CD8-positive, alpha-beta memory T cell (primary cell): Measurements from ENCODE around the gene FOXP3. TPM values are rescaled to one million over a fixed set of nuclear protein-coding genes. Genes with fewer than 3 reads are reported as not detected.
A peak's percentile ranks its signal among the peaks of the same experiment; 100 is the strongest.
"Not testable (repeated sequence)": the region's sequence is repeated elsewhere in the genome, so short reads cannot be mapped to it uniquely, and the experiment has no call there.

Experiments used
- CTCF ChIA-PET: fragments of 350-600 bp; sonication (Branson Sonifier 250); formaldehyde crosslinking; loops from one replicate; lab custom pipeline; 2021; ENCODE audit warnings: antibody characterized with exemption; lab: Charles Lee
- POLR2A ChIA-PET: fragments of 350-600 bp; sonication (Branson Sonifier 250); formaldehyde crosslinking; loops from one replicate; lab custom pipeline; 2021; ENCODE audit warnings: antibody characterized with exemption; lab: Charles Lee
- DNase-seq, 5 donors: peaks; one replicate each; pipeline versions ENCODE4 v3.0.0 to v3.0.0-alpha.2; 2020 to 2022; ENCODE audit warnings: mixed read lengths in 1 of 5
- H3K27ac ChIP-seq: one replicate; pipeline ENCODE4 v1.7.0; 2013; ENCODE audit warnings: low read depth, mild to moderate bottlenecking, low read length, moderate library complexity
- H3K27me3 ChIP-seq: 2 replicates; pipeline ENCODE4 v1.7.0; 2013; ENCODE audit warnings: low read length, mild to moderate bottlenecking; ENCODE audit not compliant: insufficient read depth, poor library complexity, severe bottlenecking
- H3K36me3 ChIP-seq: 2 replicates; pipeline ENCODE4 v1.7.0; 2013; ENCODE audit warnings: mild to moderate bottlenecking, low read length, moderate library complexity; ENCODE audit not compliant: insufficient read depth
- H3K4me1 ChIP-seq: 2 replicates; pipeline ENCODE4 v1.7.0; 2013; ENCODE audit warnings: mild to moderate bottlenecking, low read length, moderate library complexity; ENCODE audit not compliant: insufficient read depth
- H3K4me3 ChIP-seq: 2 replicates; pipeline ENCODE4 v1.7.0; 2013; ENCODE audit warnings: mild to moderate bottlenecking, low read length
- H3K9me3 ChIP-seq: 2 replicates; pipeline ENCODE4 v1.7.0; 2013; ENCODE audit warnings: mild to moderate bottlenecking, low read length
- H3K27ac Mint-ChIP-seq, 8 donors: one replicate each; pipeline ENCODE4 v1.8.0; 2020 to 2021; ENCODE audit warnings: mixed read lengths in 8 of 8, mild to moderate bottlenecking in 6 of 8, inconsistent platforms in 3 of 8, moderate library complexity in 3 of 8
- H3K27me3 Mint-ChIP-seq, 2 donors: one replicate each; pipeline ENCODE4 v1.8.0; 2020 to 2021; ENCODE audit warnings: mixed read lengths in 2 of 2, mild to moderate bottlenecking in 1 of 2, moderate library complexity in 1 of 2
- H3K36me3 Mint-ChIP-seq, 3 donors: one replicate each; pipeline ENCODE4 v1.8.0; 2020 to 2021; ENCODE audit warnings: mixed read lengths in 3 of 3, inconsistent platforms in 1 of 3, mild to moderate bottlenecking in 1 of 3
- H3K4me1 Mint-ChIP-seq, 3 donors: one replicate each; pipeline ENCODE4 v1.8.0; 2020 to 2021; ENCODE audit warnings: mixed read lengths in 3 of 3, inconsistent platforms in 1 of 3, mild to moderate bottlenecking in 1 of 3
- H3K4me3 Mint-ChIP-seq, 7 donors: one replicate each; pipeline ENCODE4 v1.8.0; 2020 to 2021; ENCODE audit warnings: mixed read lengths in 7 of 7, mild to moderate bottlenecking in 6 of 7, moderate library complexity in 4 of 7, inconsistent platforms in 2 of 7
- H3K9me3 Mint-ChIP-seq, 5 donors: one replicate each; pipeline ENCODE4 v1.8.0; 2020 to 2022; ENCODE audit warnings: mixed read lengths in 5 of 5, mild to moderate bottlenecking in 3 of 5, moderate library complexity in 2 of 5, inconsistent platforms in 1 of 5
- polyA plus RNA-seq: library from polyadenylated mRNA; unstranded; fragments of 300-500 nt; fragmentation: Illumina TruSeq; gene quantifications from one replicate; pipeline ENCODE4 v1.2.3, GENCODE V29; 2021
- total RNA-seq, 2 experiments: library from RNA; stranded (reverse); gene quantifications; one replicate each; pipeline ENCODE4 v1.2.3, GENCODE V29; 2021

Gene FOXP3
- total RNA-seq = 10 to 100 TPM; 10.5 to 11.2 TPM
- 1.6 TPM for polyA plus RNA-seq

GRCh38 chrX:49264460-49264859, at the start of gene FOXP3:
TSS of gene FOXP3 (minus strand) at chrX:49264710. CDS start at chrX:49258505, 6,205 bp downstream.
- Histone ChIP-seq H3K27me3 (no peaks in the 10 kb centered on the region), H3K27ac (no peak within 1 kb of the TSS), H3K4me1 (peaks cover 6% of the 10 kb centered on the region), H3K9me3 (no peaks in the 10 kb centered on the region), H3K4me3 (no peak within 1 kb of the TSS), H3K36me3 (no peaks in the 10 kb centered on the region)
- Mint-ChIP-seq H3K27ac (peak within 1 kb of the TSS in 7 of 8 donors; percentile 10 to 90 (median 58)), H3K36me3 (peaks cover 0 to 2% (median 0%) of the 10 kb centered on the region in 3 donors), H3K27me3 (peaks cover 0 to 4% of the 10 kb centered on the region in 2 donors), H3K9me3 (no peaks in the 10 kb centered on the region), H3K4me1 (peaks cover 18 to 49% (median 28%) of the 10 kb centered on the region in 3 donors), H3K4me3 (peak within 1 kb of the TSS in 6 of 7 donors; percentile 18 to 80 (median 55))
- ChIA-PET CTCF (no interaction called here), POLR2A (no interaction called here)
- DNase-seq = no peak

GRCh38 chrX:49312176-49312575, 47.7 kb upstream of the FOXP3 start:
- H3K9me3 ChIP-seq = no peaks in the 10 kb centered on the region
- peaks cover 0 to 6% (median 0%) of the 10 kb centered on the region in 3 donors for H3K36me3 Mint-ChIP-seq
- no peak overlapping the region for H3K27ac Mint-ChIP-seq
- ChIA-PET POLR2A (no interaction called here), CTCF (no interaction called here)
- no peaks in the 10 kb centered on the region for H3K9me3 Mint-ChIP-seq
- no peak for DNase-seq
- H3K27ac ChIP-seq = no peak overlapping the region
- no peak overlapping the region for H3K4me3 Mint-ChIP-seq
- no peak overlapping the region for H3K4me3 ChIP-seq
- H3K4me1 Mint-ChIP-seq = peaks cover 21 to 23% (median 22%) of the 10 kb centered on the region in 3 donors
- H3K27me3 Mint-ChIP-seq = peaks cover 0 to 4% of the 10 kb centered on the region in 2 donors
- peaks cover 16% of the 10 kb centered on the region for H3K4me1 ChIP-seq
- no peaks in the 10 kb centered on the region for H3K27me3 ChIP-seq
- H3K36me3 ChIP-seq = no peaks in the 10 kb centered on the region

- DNase-seq = no peak
- Histone ChIP-seq H3K9me3 (no peaks in the 10 kb centered on the region), H3K27ac (no peak overlapping the region), H3K4me1 (peaks cover 16% of the 10 kb centered on the region), H3K27me3 (no peaks in the 10 kb centered on the region), H3K4me3 (no peak overlapping the region), H3K36me3 (no peaks in the 10 kb centered on the region)
- POLR2A ChIA-PET = interaction anchor here (0.6 to 1.7 kb wide), 4 partner anchors 10 to 308 kb away, joined by 3 to 6 read pairs (median 4); partner anchors contain the start of gene GRIPAP1
- peaks cover 0 to 6% of the 10 kb centered on the region in 2 donors for H3K27me3 Mint-ChIP-seq
- H3K4me1 Mint-ChIP-seq = peaks cover 21 to 23% (median 22%) of the 10 kb centered on the region in 3 donors
- H3K36me3 Mint-ChIP-seq = peaks cover 0 to 6% (median 0%) of the 10 kb centered on the region in 3 donors
- CTCF ChIA-PET = no interaction called here
- H3K27ac Mint-ChIP-seq = peak overlapping the region in 3 of 8 donors; percentile 84 to 97 (median 86)
- H3K9me3 Mint-ChIP-seq = no peaks in the 10 kb centered on the region
- peak overlapping the region in 4 of 7 donors; percentile 23 to 88 (median 63) for H3K4me3 Mint-ChIP-seq
These were observed 45.9 kb upstream of the FOXP3 start for GRCh38 chrX:49310371-49310770.

GRCh38 chrX:49309401-49309981, 45.0 kb upstream of the FOXP3 start:
- peak overlapping the region; percentile 67 for H3K4me3 ChIP-seq
- peak overlapping the region; percentile 76 to 97 (median 86) for H3K27ac Mint-ChIP-seq
- H3K9me3 Mint-ChIP-seq = no peaks in the 10 kb centered on the region
- H3K27me3 ChIP-seq = no peaks in the 10 kb centered on the region
- peak overlapping the region; percentile 73 to 92 (median 86) for H3K4me3 Mint-ChIP-seq
- H3K27ac ChIP-seq = peak overlapping the region; percentile 38
- no peaks in the 10 kb centered on the region for H3K9me3 ChIP-seq
- peak in 3 of 5 donors; percentile 1 to 49 (median 33) for DNase-seq
- POLR2A ChIA-PET = interaction anchor here (0.5 to 1.7 kb wide), 7 partner anchors 9 to 616 kb away, joined by 3 to 7 read pairs (median 4); partner anchors contain the start of gene GRIPAP1
- peaks cover 0 to 6% (median 0%) of the 10 kb centered on the region in 3 donors for H3K36me3 Mint-ChIP-seq
- peaks cover 21 to 23% (median 22%) of the 10 kb centered on the region in 3 donors for H3K4me1 Mint-ChIP-seq
- CTCF ChIA-PET = interaction anchor here (1.0 kb wide), 2 partner anchors 34 to 143 kb away, joined by 3 read pairs; no protein-coding TSS in a partner anchor
- H3K4me1 ChIP-seq = peaks cover 16% of the 10 kb centered on the region
- peaks cover 0 to 6% of the 10 kb centered on the region in 2 donors for H3K27me3 Mint-ChIP-seq
- no peaks in the 10 kb centered on the region for H3K36me3 ChIP-seq

GRCh38 chrX:49308604-49309269, 44.2 kb upstream of the FOXP3 start:
- ChIA-PET POLR2A (interaction anchor here (1.0 to 1.7 kb wide), 3 partner anchors 36 to 40 kb away, joined by 3 to 6 read pairs (median 3); no protein-coding TSS in a partner anchor), CTCF (interaction anchor here (1.0 kb wide), 1 partner anchor 143 kb away, joined by 3 read pairs; no protein-coding TSS in a partner anchor)
- H3K27me3 Mint-ChIP-seq = peaks cover 0 to 7% of the 10 kb centered on the region in 2 donors
- H3K36me3 ChIP-seq = no peaks in the 10 kb centered on the region
- no peaks in the 10 kb centered on the region for H3K9me3 ChIP-seq
- H3K27ac ChIP-seq = peak overlapping the region; percentile 38
- H3K27me3 ChIP-seq = no peaks in the 10 kb centered on the region
- H3K9me3 Mint-ChIP-seq = no peaks in the 10 kb centered on the region
- peak overlapping the region; percentile 67 for H3K4me3 ChIP-seq
- peak overlapping the region; percentile 73 to 92 (median 86) for H3K4me3 Mint-ChIP-seq
- H3K4me1 Mint-ChIP-seq = peaks cover 21 to 23% (median 22%) of the 10 kb centered on the region in 3 donors
- DNase-seq = peak in 3 of 5 donors; percentile 1 to 47 (median 26)
- peaks cover 16% of the 10 kb centered on the region for H3K4me1 ChIP-seq
- peaks cover 0 to 6% (median 0%) of the 10 kb centered on the region in 3 donors for H3K36me3 Mint-ChIP-seq
- H3K27ac Mint-ChIP-seq = peak overlapping the region; percentile 76 to 97 (median 85)

GRCh38 chrX:49307775-49308174, 43.3 kb upstream of the FOXP3 start:
- DNase-seq, H3K27me3 Mint-ChIP-seq, H3K27ac ChIP-seq, H3K27me3 ChIP-seq, H3K36me3 ChIP-seq, POLR2A ChIA-PET, H3K4me3 ChIP-seq, H3K9me3 ChIP-seq, CTCF ChIA-PET, H3K36me3 Mint-ChIP-seq, H3K9me3 Mint-ChIP-seq: not testable (repeated sequence)
- H3K4me1 ChIP-seq = peaks cover 16% of the 10 kb centered on the region
- peaks cover 21 to 23% (median 22%) of the 10 kb centered on the region in 3 donors for H3K4me1 Mint-ChIP-seq
- peak overlapping the region in 4 of 7 donors; percentile 26 to 86 (median 76) for H3K4me3 Mint-ChIP-seq
- peak overlapping the region in 1 of 8 donors; percentile 15 for H3K27ac Mint-ChIP-seq

- H3K27me3 ChIP-seq = no peaks in the 10 kb centered on the region
- Mint-ChIP-seq H3K36me3 (peaks cover 0 to 2% (median 0%) of the 10 kb centered on the region in 3 donors), H3K4me1 (peaks cover 0 to 2% (median 1%) of the 10 kb centered on the region in 3 donors), H3K27me3 (peaks cover 0 to 18% of the 10 kb centered on the region in 2 donors), H3K4me3 (no peak within 1 kb of the TSS), H3K27ac (peak within 1 kb of the TSS in 2 of 8 donors; percentile 31 to 47), H3K9me3 (no peaks in the 10 kb centered on the region)
- no peaks in the 10 kb centered on the region for H3K9me3 ChIP-seq
- no peak for DNase-seq
- no peaks in the 10 kb centered on the region for H3K36me3 ChIP-seq
- ChIA-PET POLR2A (no interaction called here), CTCF (no interaction called here)
- no peak within 1 kb of the TSS for H3K4me3 ChIP-seq
- no peaks in the 10 kb centered on the region for H3K4me1 ChIP-seq
- no peak within 1 kb of the TSS for H3K27ac ChIP-seq
These were observed 38.8 kb upstream of the FOXP3 start, which contains the start of gene GAGE10 for GRCh38 chrX:49303346-49303745. TSS of gene GAGE10 (plus strand) at chrX:49303646. CDS start at chrX:49304860, 1,214 bp downstream.
